HuH-7 (cell line): Measurements from ENCODE around the gene DAAM1.
A peak's percentile ranks its signal among the peaks of the same experiment; 100 is the strongest.

Experiments used
- DNase-seq: peaks from one replicate; pipeline ENCODE4 v3.0.0; 2011; ENCODE audit warnings: low spot score

The DAAM1 gene

GRCh38 chr14:59371771-59372170 is 183.3 kb downstream of the DAAM1 start:
- no peak for DNase-seq

DNA sequence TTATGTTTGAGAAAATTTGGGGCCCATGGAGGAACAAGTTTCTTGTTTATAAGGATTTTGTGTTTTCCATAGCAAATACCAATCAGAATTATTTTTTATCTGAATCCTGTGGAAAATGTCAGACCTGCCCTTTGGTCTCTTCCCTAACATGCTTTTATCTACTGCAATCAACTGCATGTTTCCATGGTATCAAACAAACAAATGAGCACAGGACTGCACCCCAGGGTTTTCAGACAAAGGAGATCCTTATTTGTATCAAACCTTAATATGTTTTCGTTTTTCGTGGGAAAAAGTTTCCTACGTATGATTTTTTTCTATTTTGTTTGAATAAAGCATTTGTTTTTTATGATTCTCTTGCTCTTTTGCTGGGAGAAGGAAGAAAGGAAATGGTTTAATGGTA is 185.6 kb downstream of the DAAM1 start:
- peak; percentile 8 for DNase-seq

DNA sequence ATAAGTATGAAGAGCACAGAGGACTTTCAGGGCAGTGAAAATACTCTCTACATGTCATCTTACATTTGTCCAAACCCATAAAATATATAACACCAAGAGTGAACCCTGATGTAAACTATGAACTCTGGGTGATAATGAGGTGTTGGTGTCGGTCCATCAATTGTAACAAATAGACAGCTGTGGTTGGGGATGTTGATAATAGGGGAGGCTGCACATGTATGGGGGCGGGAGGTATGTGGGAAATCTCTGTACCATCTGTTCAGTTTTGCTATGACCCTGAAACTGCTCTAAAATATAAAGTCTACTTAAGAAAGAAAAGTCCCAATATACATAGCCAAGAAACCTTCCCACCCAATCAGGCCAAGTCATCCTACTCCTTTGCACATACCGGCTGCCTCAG is 188.2 kb downstream of the DAAM1 start:
- no peak for DNase-seq

GRCh38 chr14:59377491-59377890 is 189.0 kb downstream of the DAAM1 start:
- no peak for DNase-seq

DNA sequence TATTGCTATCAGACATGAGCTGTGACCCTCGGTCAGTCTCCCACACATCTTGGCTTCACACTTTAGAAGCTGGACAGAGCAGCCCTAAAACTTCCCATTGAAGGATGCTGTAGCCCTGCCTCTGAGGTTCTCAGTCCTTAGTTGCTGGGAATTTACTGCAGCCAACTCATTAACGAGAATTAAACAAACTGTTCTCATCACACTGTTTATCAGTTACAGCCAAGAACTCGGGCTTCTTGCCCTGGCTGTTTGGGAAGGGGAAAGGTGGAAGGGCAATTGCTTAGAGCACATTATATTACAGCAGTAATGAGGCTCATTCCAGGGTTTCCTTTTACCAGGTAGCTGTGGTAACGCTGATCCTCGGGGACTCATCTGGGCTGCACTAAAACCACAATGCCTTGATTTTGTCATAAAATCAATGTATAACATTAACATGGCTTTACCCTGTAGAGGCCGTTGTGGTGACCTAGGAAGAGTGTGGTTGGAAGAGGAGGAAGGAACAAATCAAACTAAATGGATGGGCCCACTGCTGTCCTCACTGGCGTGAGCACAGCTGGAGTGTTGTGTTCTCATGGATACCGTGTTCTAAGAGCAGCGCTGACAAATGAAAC is 189.6 kb downstream of the DAAM1 start:
- no peak for DNase-seq

DNA sequence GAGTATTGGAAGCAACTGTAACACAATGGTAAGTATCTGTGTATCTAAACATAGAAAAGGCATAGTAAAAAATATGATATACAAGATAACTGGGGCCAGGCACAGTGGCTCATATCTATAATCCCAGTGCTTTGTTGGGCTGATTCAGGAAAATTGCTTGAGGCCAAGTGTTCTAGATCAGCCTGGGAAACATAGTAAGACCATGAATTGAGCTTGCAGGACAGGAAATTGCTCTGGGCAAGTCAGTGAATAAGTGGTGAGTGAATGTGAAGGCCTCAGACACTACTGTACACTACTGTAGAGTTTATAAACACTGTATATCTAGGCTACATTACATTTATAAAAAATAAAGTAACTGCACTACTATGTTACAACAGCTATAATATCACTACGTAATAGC is 201.5 kb downstream of the DAAM1 start:
- DNase-seq = no peak

- DNase-seq = no peak
Measured at GRCh38 chr14:59391388-59391787, 202.9 kb downstream of the DAAM1 start.

- no peak for DNase-seq
Measured at GRCh38 chr14:59394268-59394667, 205.8 kb downstream of the DAAM1 start.

GRCh38 chr14:59395672-59396071 is 207.2 kb downstream of the DAAM1 start:
- DNase-seq = no peak

GRCh38 chr14:59398841-59399240 is 210.4 kb downstream of the DAAM1 start:
- no peak for DNase-seq

DNA sequence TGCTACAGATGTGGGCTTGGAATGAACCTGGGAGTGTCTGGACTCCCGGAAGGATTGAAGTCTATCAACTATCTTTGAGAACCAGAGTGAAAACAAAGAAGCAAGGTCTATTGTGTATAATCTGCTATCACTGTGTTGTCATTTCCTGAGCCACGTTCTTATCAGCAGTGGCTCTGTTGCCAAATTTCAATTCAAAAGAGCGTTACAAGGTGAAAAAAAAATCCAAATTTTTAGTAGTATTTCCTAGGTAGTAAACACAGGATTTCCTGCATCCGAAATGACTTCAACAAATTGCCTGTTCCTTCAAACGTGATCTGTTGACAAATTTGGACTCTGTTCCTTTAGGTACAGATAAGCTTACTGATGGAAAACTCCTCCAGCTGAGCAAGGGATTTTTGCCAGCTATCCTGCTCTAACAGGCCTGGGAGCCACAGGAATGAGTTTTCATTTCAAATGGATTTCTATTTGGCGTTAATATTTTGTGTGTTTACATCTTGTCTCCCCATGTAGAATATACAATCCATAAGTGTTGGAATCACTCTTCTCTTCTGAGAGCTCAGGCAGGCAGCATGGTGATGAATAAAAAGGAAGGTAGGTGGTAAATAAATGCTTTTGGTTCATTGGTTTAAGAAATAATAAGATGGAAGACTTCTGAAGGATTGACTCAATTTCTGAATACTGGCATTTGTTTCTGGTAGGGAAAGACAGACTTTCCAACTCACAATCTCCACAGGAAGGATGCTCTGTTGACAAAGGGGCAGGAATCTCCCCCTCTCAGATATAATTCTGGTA is 218.2 kb downstream of the DAAM1 start:
- DNase-seq = peak; percentile 34

DNA sequence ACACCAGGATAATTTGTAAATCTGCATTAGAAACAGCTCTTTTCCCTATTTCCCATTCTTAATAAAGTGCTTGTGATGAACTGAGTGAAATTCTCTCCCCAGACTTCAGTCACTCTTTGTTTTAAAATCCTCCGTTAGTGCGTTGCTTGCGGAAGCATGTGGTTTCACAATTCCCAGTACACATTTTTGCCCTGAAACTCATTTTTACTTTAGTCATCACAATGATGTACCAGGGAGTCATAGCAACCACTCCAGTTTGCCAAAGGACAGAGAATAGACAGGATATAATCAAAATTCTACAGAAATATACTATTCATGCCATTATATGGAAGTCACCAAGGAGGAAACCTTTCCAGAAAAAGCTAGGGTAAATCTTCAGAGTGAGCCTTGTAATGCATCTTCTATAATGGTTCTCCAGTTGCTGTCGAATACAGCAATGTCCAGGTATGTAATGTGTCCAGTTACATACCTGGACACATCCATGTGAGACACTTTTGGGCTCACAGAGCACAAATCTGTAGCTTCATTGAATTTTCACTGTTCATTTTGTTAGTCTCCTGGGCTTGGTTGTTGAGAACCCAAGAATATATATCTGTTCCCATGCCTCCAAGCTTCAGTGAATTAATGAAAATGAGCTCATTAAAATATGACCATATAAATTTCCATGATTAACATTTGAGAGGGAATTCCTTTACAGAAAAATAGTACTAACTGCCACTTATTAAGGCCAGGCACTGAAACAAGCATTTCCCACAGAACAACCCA is 219.0 kb downstream of the DAAM1 start:
- DNase-seq = no peak

- DNase-seq = no peak
Measured at GRCh38 chr14:59415836-59416602, 227.6 kb downstream of the DAAM1 start.

GRCh38 chr14:59417311-59417710 is 228.8 kb downstream of the DAAM1 start:
- no peak for DNase-seq

DNA sequence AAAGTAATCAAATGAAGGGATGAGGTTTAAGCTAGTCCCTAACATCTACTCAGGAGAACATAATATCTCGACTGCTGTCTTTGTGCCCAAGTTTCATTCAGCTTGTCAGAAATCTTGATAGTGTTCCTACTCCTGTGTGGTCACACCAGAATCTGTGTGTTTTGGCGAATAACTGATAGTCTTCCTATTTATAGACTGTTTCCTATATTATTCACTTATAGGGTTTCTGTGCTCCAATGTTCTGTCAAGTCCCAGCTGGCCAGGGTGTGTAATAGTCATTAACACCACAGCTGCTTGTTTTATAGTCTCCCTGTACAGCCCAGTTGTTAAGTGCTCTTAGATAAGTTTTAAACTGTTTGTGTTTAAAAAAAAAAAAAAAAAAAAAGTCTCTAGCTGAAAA is 230.8 kb downstream of the DAAM1 start:
- DNase-seq = no peak
